ENCODE results near the gene WLS.

The WLS gene

GRCh38 chr1:68227598-68227997 is 4.7 kb downstream of the WLS start:
- DNase-seq (ENCODE audit: low read depth) = no peak

GRCh38 chr1:68225781-68226180 is 6.5 kb downstream of the WLS start:
- no peak for DNase-seq (ENCODE audit: low read depth)

- DNase-seq (ENCODE audit: low read depth) = no peak
These were observed 8.6 kb downstream of the WLS start for GRCh38 chr1:68223687-68224086.

- no peak for DNase-seq (ENCODE audit: low read depth)
These were observed 10.3 kb downstream of the WLS start for GRCh38 chr1:68221980-68222373.

GRCh38 chr1:68221001-68221979 is 11.0 kb downstream of the WLS start:
- DNase-seq (ENCODE audit: low read depth) = no peak

GRCh38 chr1:68220420-68220819 is 11.9 kb downstream of the WLS start:
- no peak for DNase-seq (ENCODE audit: low read depth)

GRCh38 chr1:68218490-68218889 is 13.8 kb downstream of the WLS start:
- no peak for DNase-seq (ENCODE audit: low read depth)

- DNase-seq (ENCODE audit: low read depth) = no peak
These were observed 14.7 kb downstream of the WLS start for GRCh38 chr1:68217618-68218017.

GRCh38 chr1:68217060-68217554 is 15.2 kb downstream of the WLS start:
- no peak for DNase-seq (ENCODE audit: low read depth)

- DNase-seq (ENCODE audit: low read depth) = no peak
These were observed 16.1 kb downstream of the WLS start for GRCh38 chr1:68216089-68216772.

GRCh38 chr1:68213843-68214242 is 18.5 kb downstream of the WLS start:
- DNase-seq (ENCODE audit: low read depth) = no peak

GRCh38 chr1:68211761-68212380 is 20.5 kb downstream of the WLS start:
- DNase-seq (ENCODE audit: low read depth) = no peak

- no peak for DNase-seq (ENCODE audit: low read depth)
These were observed 21.5 kb downstream of the WLS start for GRCh38 chr1:68210829-68211228.

GRCh38 chr1:68210027-68210426 is 22.3 kb downstream of the WLS start:
- DNase-seq (ENCODE audit: low read depth) = no peak

GRCh38 chr1:68206848-68207689 is 25.3 kb downstream of the WLS start:
- DNase-seq (ENCODE audit: low read depth) = no peak

- no peak for DNase-seq (ENCODE audit: low read depth)
These were observed 26.4 kb downstream of the WLS start for GRCh38 chr1:68205794-68206358.

GRCh38 chr1:68204977-68205630 is 27.2 kb downstream of the WLS start:
- no peak for DNase-seq (ENCODE audit: low read depth)

- no peak for DNase-seq (ENCODE audit: low read depth)
These were observed 30.0 kb downstream of the WLS start for GRCh38 chr1:68202239-68202832.

- no peak for DNase-seq (ENCODE audit: low read depth)
These were observed 30.6 kb downstream of the WLS start for GRCh38 chr1:68201546-68202238.

- DNase-seq (ENCODE audit: low read depth) = no peak
These were observed 32.7 kb downstream of the WLS start for GRCh38 chr1:68199603-68200002.
